Hippocampal formation (tissue), 2 donors: ENCODE measurements around the gene APP.

ENCODE experiments used
- DNase-seq, 2 donors: peaks; one replicate each; lab custom pipeline; 2025; lab: John Stamatoyannopoulos, UW

Gene APP

GRCh38 chr21:25903607-25904006, 267.0 kb downstream of the APP start:
- no peak for DNase-seq

DNA sequence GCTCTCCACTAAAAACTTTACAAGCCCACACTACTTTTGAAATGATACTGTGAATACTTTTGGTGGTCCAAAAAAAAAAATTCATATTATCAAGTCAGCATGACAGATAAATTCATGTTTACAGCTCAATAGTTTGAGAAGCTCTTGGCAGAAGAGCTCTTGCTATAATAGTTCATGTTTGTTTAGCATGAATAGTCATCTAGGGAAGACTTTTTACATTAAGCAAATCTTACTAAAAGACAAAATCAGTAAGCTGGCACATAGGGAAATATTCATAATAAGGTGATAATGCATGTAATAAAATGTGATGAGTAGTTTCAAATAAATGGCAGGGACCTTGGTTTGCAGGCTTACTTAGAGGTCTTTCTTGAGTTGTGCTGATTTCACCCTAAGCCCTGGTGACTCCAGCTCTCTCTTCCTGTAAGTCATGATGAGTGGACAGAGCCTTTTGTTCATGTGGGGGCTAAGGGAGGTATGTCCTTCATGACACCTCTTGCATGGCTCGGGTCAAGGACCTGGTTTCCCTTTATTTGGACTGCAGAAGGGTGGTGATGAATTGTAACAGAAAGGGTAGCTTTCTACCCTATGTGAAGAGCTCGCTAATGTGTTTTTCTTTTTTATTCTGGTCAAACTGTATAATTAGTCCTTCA, 269.1 kb downstream of the APP start:
- no peak for DNase-seq

DNA sequence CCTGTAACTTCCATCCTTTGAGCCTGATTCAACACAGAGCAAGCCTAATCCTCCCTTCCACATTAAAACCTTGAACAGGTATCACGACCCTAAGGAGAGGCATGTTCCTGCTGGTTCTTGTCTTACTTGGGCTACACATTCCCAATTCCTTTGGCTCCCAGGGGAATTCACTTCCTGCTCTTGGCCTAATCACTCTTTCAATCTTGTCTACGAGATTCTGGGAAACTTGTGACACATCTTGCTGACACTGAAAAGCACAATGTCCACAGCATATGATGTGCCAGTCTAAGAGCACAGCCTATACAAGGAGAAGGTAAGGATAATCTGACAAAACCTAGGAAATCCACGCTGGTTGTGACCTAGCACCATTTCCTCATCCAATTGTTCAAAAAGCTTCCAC, 271.9 kb downstream of the APP start:
- no peak for DNase-seq

DNA sequence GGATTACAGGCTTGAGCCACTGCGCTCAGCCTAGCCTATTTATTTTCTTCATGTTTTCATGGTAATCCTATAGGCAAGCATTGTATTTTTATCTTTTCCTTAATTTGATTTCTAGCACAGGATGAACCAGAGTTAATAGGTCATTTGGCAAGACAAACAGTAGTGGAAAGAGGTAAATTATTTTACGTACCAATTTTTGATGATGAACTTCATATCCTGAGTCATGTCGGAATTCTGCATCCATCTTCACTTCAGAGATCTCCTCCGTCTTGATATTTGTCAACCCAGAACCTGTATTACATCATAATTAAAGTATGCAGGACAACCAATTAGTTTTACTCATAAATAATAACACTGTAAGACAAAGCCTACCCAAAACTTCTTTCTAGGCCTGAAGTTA, 273.2 kb downstream of the APP start:
- no peak for DNase-seq

DNA sequence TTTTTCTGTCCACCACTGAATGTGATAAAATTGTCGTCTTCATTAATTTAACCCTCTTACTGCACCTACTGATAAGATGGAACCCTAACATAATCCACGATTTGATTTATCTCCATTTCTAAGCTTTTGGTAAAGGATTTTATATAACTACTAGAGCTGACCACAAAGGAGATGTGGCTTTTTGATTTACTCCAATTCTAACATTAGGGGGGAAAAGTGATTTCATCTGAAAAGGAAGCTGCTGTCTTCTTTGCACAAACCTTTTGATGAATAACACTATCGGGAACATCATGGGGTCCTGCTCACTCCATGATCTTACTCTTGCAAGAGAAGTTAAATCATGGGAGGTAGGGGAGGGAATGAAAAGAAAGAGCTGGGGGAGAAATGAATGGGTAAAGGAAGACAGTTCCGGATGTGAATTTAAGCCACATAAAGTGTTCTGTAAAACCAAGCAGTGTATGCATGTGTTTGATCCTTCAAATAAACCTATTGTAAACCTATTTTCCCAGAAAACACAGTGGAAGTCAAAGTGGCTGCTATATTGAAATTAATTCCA, 274.0 kb downstream of the APP start:
- no peak for DNase-seq

DNA sequence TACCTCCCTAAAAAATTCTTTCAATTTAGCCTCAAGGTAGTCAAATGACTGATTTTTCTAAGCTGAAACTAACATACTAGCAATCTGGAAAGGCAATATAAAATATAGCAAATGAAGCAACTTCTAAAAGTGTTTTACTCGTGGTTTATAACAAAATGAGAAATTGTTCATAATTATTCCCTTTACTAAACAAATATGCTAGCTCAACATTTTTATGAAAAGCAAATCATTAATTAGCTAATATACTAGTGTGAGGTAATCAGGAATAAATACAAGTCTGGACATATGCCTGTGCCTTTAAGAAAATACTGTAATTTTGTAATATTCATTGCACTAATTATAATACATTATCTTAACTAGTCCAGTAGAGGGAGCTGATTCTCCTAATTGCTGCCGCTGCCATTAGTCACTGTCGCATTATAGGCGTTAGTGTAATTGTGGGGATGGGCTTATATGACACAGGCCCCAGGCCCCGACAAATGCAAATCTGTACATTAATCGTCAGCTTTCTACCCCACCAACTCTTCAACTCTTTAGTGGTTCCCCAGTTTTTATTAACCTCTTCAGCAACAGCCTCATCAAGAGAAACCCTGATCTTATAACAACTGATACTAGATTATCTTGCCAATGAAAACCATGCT, 274.9 kb downstream of the APP start:
- peak; percentile 18 to 76 for DNase-seq

GRCh38 chr21:25893191-25893590, 277.4 kb downstream of the APP start:
- no peak for DNase-seq

DNA sequence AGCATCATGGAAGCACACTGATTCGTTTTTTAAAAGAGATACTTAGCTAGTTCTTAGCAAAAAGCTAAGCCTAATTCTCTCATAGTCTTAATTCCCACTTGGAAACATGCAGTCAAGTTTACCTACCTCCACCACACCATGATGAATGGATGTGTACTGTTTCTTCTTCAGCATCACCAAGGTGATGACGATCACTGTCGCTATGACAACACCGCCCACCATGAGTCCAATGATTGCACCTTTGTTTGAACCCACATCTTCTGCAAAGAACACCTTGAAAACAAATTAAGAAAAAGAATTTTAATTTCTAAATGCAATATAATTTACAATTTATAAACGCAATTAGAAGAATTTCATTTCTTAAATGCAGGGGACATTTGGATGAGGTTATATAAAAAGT, 279.0 kb downstream of the APP start:
- no peak for DNase-seq

GRCh38 chr21:25890001-25890400, 280.6 kb downstream of the APP start:
- no peak for DNase-seq

DNA sequence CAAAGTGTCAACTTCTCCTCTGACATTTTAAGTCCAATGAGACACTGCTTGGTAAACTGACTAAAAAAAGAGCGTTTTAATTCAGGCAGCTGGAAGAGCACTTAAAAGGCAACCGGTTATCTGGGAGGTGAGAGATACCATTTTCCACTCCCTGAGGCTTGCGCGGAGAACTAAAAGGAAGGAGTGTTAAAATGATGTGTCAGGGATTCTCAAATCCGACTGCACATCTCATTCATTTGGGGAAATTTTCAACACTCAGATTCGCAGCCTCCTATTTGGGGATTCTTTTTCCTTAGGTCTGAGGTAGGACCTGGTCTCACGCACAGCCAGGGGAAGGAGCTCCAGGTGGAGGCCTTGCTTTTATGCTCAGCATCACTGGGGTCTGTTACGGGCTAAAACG, 281.9 kb downstream of the APP start:
- DNase-seq = no peak

- DNase-seq = no peak
These were observed 282.8 kb downstream of the APP start for GRCh38 chr21:25887646-25888306.

- no peak for DNase-seq
These were observed 283.4 kb downstream of the APP start for GRCh38 chr21:25887166-25887565.

DNA sequence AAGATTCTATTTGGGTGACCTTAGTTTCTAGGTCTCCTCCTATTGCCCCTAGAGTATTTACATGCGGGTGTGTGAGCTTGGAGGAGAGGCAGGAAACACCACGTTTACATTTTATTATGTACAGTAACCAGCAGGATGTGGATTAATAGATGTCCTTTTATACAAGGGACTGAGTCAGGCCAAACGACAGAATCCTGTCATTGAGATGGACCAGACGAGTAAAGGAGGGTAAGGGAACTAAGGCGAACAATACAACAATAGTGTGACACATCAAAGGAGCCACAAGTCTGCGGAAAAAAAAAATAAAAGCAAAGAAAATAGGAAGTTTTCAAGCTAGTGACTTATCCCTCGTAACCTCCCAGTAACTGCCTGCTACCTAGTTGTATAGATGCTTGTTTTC, 284.7 kb downstream of the APP start:
- no peak for DNase-seq

DNA sequence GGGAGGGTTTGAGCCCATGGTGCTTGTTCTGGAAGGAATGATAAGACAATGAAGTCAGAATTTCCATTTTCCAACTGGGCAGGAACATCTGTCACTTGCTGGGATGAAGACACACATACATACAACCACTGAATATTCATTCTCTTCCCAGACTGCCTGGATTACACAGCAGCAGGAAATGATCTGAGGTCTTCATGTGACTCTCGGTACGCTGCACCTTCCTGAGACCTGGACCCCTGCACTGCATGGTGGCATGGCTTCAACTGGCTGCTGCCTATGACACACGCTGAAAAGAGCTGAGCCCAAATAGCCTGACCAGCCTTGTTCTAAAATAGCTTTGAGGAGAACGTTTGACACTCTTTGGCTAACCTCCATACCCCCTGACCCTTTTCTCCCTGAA, 285.2 kb downstream of the APP start:
- DNase-seq = no peak

DNA sequence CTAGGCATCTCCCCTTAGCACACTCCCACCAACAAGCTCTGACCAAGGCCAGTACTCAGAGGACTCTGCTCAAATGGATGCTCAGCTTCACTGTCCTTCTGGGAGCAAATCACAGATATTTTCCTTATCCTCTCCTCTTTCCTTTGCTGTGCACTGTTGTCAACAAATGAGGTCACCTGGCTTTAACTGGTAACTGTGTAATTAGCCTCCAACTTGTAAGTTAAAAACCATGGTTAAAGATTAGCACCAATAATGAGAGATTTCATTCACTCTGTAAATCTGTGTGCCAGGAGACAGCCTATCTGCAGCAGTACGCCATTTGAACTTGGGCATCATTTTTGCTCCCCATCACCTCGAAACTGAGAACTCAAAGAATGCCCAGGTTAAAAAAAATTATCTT, 286.3 kb downstream of the APP start:
- DNase-seq = no peak

GRCh38 chr21:25881524-25882376, 288.8 kb downstream of the APP start:
- peak; percentile 60 to 70 for DNase-seq

DNA sequence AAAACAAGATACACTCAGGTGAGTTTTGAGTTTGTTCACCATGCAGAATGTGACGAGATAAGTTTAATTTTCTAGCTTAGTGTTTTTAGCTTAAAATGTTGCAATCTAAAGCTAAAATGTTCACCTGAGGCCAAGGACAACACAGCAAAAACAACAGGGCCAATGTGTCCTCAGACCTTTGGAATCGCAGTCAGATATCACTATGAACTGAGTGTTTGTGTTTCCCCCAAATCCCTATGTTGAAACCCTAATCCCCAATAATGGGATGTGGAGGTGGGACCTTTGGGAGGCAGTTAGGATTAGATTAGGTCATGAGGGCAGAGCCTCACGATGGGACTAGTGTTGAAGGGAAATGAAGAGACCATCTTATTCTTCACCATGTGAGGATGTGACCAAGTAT, 291.4 kb downstream of the APP start:
- DNase-seq = no peak

GRCh38 chr21:25878344-25878743, 292.2 kb downstream of the APP start:
- DNase-seq = no peak

GRCh38 chr21:25872271-25872670, 298.3 kb downstream of the APP start:
- DNase-seq = no peak

GRCh38 chr21:25871566-25871965, 299.0 kb downstream of the APP start:
- no peak for DNase-seq

GRCh38 chr21:25870084-25870483, 300.5 kb downstream of the APP start:
- peak in 1 of 2 donors; percentile 68 for DNase-seq

GRCh38 chr21:25867061-25867460, 303.5 kb downstream of the APP start:
- no peak for DNase-seq
